GM23248 (cell line): ENCODE results near the gene FER. TPM values are rescaled to one million over a fixed set of nuclear protein-coding genes. Genes with fewer than 3 reads are reported as not detected.
"Not testable (repeated sequence)": the region's sequence is repeated elsewhere in the genome, so short reads cannot be mapped to it uniquely, and the experiment has no call there.

Experiments used
- DNase-seq: peaks from one replicate; pipeline ENCODE4 v3.0.0-alpha.2; 2015
- H2AFZ ChIP-seq: fragments of 200-600 bp; sonication (generic); 2 replicates; pipeline ENCODE4 v1.6.1; 2016; ENCODE audit warnings: antibody characterized with exemption
- H3F3A ChIP-seq: fragments of 200-600 bp; sonication (generic); 2 replicates; pipeline ENCODE4 v1.6.1; 2016; ENCODE audit warnings: mild to moderate bottlenecking, antibody characterized with exemption, mixed run types; ENCODE audit not compliant: insufficient read depth
- H3K27ac ChIP-seq: fragments of 200-600 bp; sonication (generic); 2 replicates; pipeline ENCODE4 v1.5.1; 2016; ENCODE audit warnings: mild to moderate bottlenecking
- H3K27me3 ChIP-seq: fragments of 200-600 bp; sonication (generic); replicated peaks from 2 replicates; pipeline ENCODE4 v1.6.1; 2016; ENCODE audit warnings: mild to moderate bottlenecking; ENCODE audit not compliant: insufficient read depth
- H3K36me3 ChIP-seq: fragments of 200-600 bp; sonication (generic); 2 replicates; pipeline ENCODE4 v1.6.1; 2016; ENCODE audit warnings: low read depth, mild to moderate bottlenecking
- H3K4me1 ChIP-seq: fragments of 200-600 bp; sonication (generic); 2 replicates; pipeline ENCODE4 v1.6.1; 2016; ENCODE audit warnings: mild to moderate bottlenecking; ENCODE audit not compliant: insufficient read depth
- H3K4me2 ChIP-seq: fragments of 200-600 bp; sonication (generic); one replicate; pipeline ENCODE4 v1.6.1; 2016; ENCODE audit warnings: mild to moderate bottlenecking; ENCODE audit not compliant: unreplicated experiment
- H3K4me3 ChIP-seq: fragments of 200-600 bp; sonication (generic); 2 replicates; pipeline ENCODE4 v1.5.1; 2016; ENCODE audit warnings: mild to moderate bottlenecking
- H3K79me2 ChIP-seq: fragments of 200-600 bp; sonication (generic); 2 replicates; pipeline ENCODE4 v1.6.1; 2016; ENCODE audit warnings: mild to moderate bottlenecking; ENCODE audit not compliant: insufficient read depth
- H3K9ac ChIP-seq: fragments of 200-600 bp; sonication (generic); 2 replicates; pipeline ENCODE4 v1.6.1; 2016; ENCODE audit warnings: mild to moderate bottlenecking
- H3K9me2 ChIP-seq: fragments of 200-600 bp; sonication (generic); 2 replicates; pipeline ENCODE4 v1.6.1; 2016; ENCODE audit warnings: mixed run types, mild to moderate bottlenecking, moderate library complexity; ENCODE audit not compliant: insufficient read depth
- H3K9me3 ChIP-seq: fragments of 200-600 bp; sonication (generic); one replicate; pipeline ENCODE4 v1.6.1; 2017; ENCODE audit warnings: low read depth
- H4K20me1 ChIP-seq: fragments of 200-600 bp; sonication (generic); 2 replicates; pipeline ENCODE4 v1.6.0; 2016; ENCODE audit not compliant: insufficient read depth
- EZH2 ChIP-seq: fragments of 200-600 bp; sonication (generic); IDR thresholded peaks from 2 replicates; pipeline ENCODE4 v1.6.1; 2018; ENCODE audit warnings: antibody characterized with exemption, mild to moderate bottlenecking; ENCODE audit not compliant: insufficient read depth, poor library complexity, severe bottlenecking
- EZH2phosphoT487 ChIP-seq: fragments of 200-600 bp; sonication (generic); IDR thresholded peaks from 2 replicates; pipeline ENCODE4 v1.6.1; 2018; ENCODE audit warnings: antibody characterized with exemption, moderate library complexity, mild to moderate bottlenecking, low read depth; ENCODE audit not compliant: insufficient read depth
- WGBS, 2 experiments: methylation state at CpG; one replicate each; pipeline ENCODE4 v1.1.6; 2015 to 2017; ENCODE audit warnings: low lambda C conversion rate in 2 of 2, low coverage in 1 of 2; ENCODE audit errors: missing lambda C conversion rate in 2 of 2; 5-methylcytosine and 5-hydroxymethylcytosine counted together
- in situ Hi-C: fragments of 300-500 bp; cut with MboI; formaldehyde crosslinking; loops from 2 replicates; pipeline ENCODE4 v1.15.0; 2020
- polyA plus RNA-seq: library from polyadenylated mRNA; unstranded; fragments of >200 nt; fragmentation: Nextera tagmentation; extraction: Ambion mirVana; gene quantifications from 2 replicates; pipeline ENCODE4 v1.2.1, GENCODE V29; 2016
- total RNA-seq: library from RNA; depleted of rRNA; stranded (reverse); fragments of >200 nt; shearing (Covaris generic); gene quantifications from 2 replicates; pipeline ENCODE4 v1.2.3, GENCODE V29; 2014; rRNA removed

FER gene
- total RNA-seq: 16.6 and 26.8 TPM in 2 replicates
- polyA plus RNA-seq: 24.9 and 26.1 TPM in 2 replicates

DNA sequence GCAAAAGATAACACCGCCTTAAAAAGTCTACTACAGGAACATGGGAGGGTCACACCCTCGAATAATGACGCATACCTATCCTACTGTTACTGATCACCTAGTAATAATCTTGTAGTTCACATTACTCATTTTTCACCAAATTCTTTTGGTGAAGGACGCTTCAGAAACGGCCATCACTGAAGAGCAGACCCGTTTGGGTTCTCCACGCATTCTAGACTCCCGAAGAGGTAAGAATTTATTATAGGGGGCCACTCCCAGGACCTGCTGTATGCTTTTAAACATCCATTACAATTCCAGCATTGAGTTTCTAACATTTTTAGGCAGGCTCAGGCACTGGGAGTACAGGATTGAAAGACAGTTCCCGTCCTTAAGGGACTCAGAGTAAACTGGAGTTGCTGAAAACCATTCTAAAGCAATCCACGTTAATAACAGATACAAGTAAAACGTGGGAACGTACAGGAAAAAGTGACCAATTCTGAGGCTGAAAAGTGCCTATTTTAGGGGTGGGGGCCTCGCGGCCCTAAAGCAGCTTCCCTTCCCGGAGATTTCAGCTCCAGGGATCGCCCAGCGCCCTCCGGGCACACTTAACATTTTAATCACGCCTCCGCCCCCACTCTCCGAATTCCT lies at the start of gene FER:
TSS of gene FER (plus strand) at position 124 of the 627 bp plus-strand sequence. CDS start 50,286 bp downstream, outside the sequence.
- peak within 1 kb of the TSS; percentile 96 for H3K4me3 ChIP-seq
- no peaks in the 10 kb centered on the region for H3K9me3 ChIP-seq
- WGBS, 2 experiments: 2 to 3% methylated on average over 21 of the region's 21 CpGs
- peak within 1 kb of the TSS; percentile 100 for H3K4me2 ChIP-seq
- in situ Hi-C loops: no loop called here
- peaks cover 24% of the 10 kb centered on the region for H3F3A ChIP-seq
- H3K4me1 ChIP-seq: peaks cover 41% of the 10 kb centered on the region
- H3K9ac ChIP-seq: peak within 1 kb of the TSS; percentile 99
- peak within 1 kb of the TSS; percentile 87 for H2AFZ ChIP-seq
- no peaks in the 10 kb centered on the region for H3K36me3 ChIP-seq
- TF ChIP-seq EZH2: no peak
- TF ChIP-seq EZH2phosphoT487: no peak
- peak within 1 kb of the TSS; percentile 99 for H3K27ac ChIP-seq
- no peaks in the 10 kb centered on the region for H3K27me3 ChIP-seq
- no peaks in the 10 kb centered on the region for H4K20me1 ChIP-seq
- DNase-seq: peak; percentile 84
- H3K9me2 ChIP-seq: no peaks in the 10 kb centered on the region
- peaks cover 41% of the 10 kb centered on the region for H3K79me2 ChIP-seq

GRCh38 chr5:108700388-108700787 lies 47.3 kb upstream of the FER start:
- 86 to 93% methylated on average over 5 of the region's 5 CpGs for WGBS, 2 experiments
- H3K27me3 ChIP-seq, H2AFZ ChIP-seq, H3K4me3 ChIP-seq, H4K20me1 ChIP-seq, H3K9ac ChIP-seq, H3K79me2 ChIP-seq, H3K9me3 ChIP-seq, H3F3A ChIP-seq, H3K27ac ChIP-seq, H3K4me1 ChIP-seq, in situ Hi-C loops, DNase-seq, H3K9me2 ChIP-seq, H3K36me3 ChIP-seq, H3K4me2 ChIP-seq: not testable (repeated sequence)

- DNase-seq: no peak
Observed at GRCh38 chr5:108700930-108701329, 46.8 kb upstream of the FER start.

DNA sequence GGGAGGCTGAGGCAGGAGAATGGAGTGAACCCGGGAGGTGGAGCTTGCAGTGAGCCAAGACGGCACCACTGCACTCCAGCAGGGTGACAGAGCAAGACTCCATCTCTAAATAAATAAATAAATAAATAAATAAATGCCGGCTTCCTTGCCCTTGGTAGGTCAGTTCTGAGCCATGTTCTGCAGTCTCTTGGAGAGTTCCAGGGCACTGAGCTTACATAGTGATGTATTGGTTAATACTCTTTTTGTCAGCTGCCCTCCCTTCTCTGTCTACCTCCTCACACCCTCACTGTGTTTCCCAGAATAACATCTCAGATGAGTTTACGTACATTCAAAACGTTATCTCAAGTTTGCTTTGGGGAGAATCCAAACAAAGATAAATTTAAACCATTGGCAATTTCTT lies 45.2 kb upstream of the FER start:
- H3K27ac ChIP-seq: no peak overlapping the region
- DNase-seq: no peak
- TF ChIP-seq EZH2phosphoT487 (no peak), EZH2 (no peak)
- no peaks in the 10 kb centered on the region for H3K79me2 ChIP-seq
- H3K9me2 ChIP-seq: no peaks in the 10 kb centered on the region
- H4K20me1 ChIP-seq: no peaks in the 10 kb centered on the region
- H3F3A ChIP-seq: no peaks in the 10 kb centered on the region
- no peak overlapping the region for H2AFZ ChIP-seq
- in situ Hi-C loops: no loop called here
- no peak overlapping the region for H3K4me3 ChIP-seq
- WGBS, 2 experiments: 93 to 94% methylated on average over 5 of the region's 5 CpGs
- H3K9ac ChIP-seq: no peak overlapping the region
- no peaks in the 10 kb centered on the region for H3K9me3 ChIP-seq
- no peaks in the 10 kb centered on the region for H3K27me3 ChIP-seq
- no peaks in the 10 kb centered on the region for H3K4me1 ChIP-seq
- H3K36me3 ChIP-seq: no peaks in the 10 kb centered on the region
- H3K4me2 ChIP-seq: no peak overlapping the region

More at GRCh38 chr5:108700930-108701329, 46.8 kb upstream of the FER start:
- Histone ChIP-seq H3K9me3 (no peaks in the 10 kb centered on the region), H3K79me2 (no peaks in the 10 kb centered on the region), H3K9ac (no peak overlapping the region), H3K4me2 (no peak overlapping the region), H3K27ac (no peak overlapping the region), H2AFZ (peak overlapping the region; percentile 29; the same call in 1 of the 2 replicates), H3K4me3 (no peak overlapping the region), H3F3A (no peaks in the 10 kb centered on the region), H3K27me3 (no peaks in the 10 kb centered on the region), H3K36me3 (no peaks in the 10 kb centered on the region), H4K20me1 (no peaks in the 10 kb centered on the region), H3K4me1 (no peaks in the 10 kb centered on the region), H3K9me2 (no peaks in the 10 kb centered on the region)
- 31 to 51% methylated on average over 2 to 3 of the region's 3 CpGs for WGBS, 2 experiments
- TF ChIP-seq EZH2phosphoT487: no peak
- TF ChIP-seq EZH2: no peak
- in situ Hi-C loops: no loop called here
